HepG2 (cell line): ENCODE data around the gene KANK4. TPM values are rescaled to one million over a fixed set of nuclear protein-coding genes. Genes with fewer than 3 reads are reported as not detected.

ENCODE experiments used
- ATAC-seq: fragments of 200-7000 bp; cut with Tn5 transposase; 3 replicates; pipeline ENCODE4 v1.9.1; 2020; ENCODE audit warnings: mild to moderate bottlenecking, moderate library complexity
- BruUV-seq: library from RNA; stranded (reverse); fragments of 400-500 nt; replicated peaks from 2 replicates; lab custom pipeline; 2021; lab: Mats Ljungman, UMichigan
- CTCF ChIA-PET: fragments of 300-600 bp; formaldehyde crosslinking; extraction: SDS; loops from one replicate; lab custom pipeline; 2021; ENCODE audit warnings: low total read pairs, inconsistent platforms, low intra/inter-chr PET ratio; lab: Yijun Ruan, JAX
- POLR2A ChIA-PET: fragments of 350-600 bp; sonication (Branson Sonifier 250); formaldehyde crosslinking; loops from one replicate; lab custom pipeline; 2020; ENCODE audit warnings: antibody characterized with exemption, inconsistent platforms; lab: Yijun Ruan, JAX
- DNase-seq: peaks from one replicate; pipeline ENCODE4 v3.0.0-alpha.2; 2015; ENCODE audit warnings: low spot score
- FAIRE-seq: peaks from 3 replicates; lab custom pipeline; 2011; peaks lifted over from hg19 to GRCh38; lab: Jason Lieb, UNC
- H2AFZ ChIP-seq: one replicate; pipeline ENCODE4 v1.6.1; 2011; ENCODE audit warnings: low read length, inconsistent platforms
- H3K27ac ChIP-seq: fragments of 300-600 bp; 3 replicates; pipeline ENCODE4 v1.8.0; 2011; ENCODE audit warnings: mixed run types, mild to moderate bottlenecking, mixed read lengths, low read length, inconsistent platforms; ENCODE audit not compliant: insufficient read depth; ENCODE audit errors: extremely low read length
- H3K27me3 ChIP-seq, 2 experiments: fragments of 200-600 bp in 1 of 2; 2 replicates in 1 of 2; 3 replicates in 1 of 2; pipeline versions ENCODE4 v1.6.0 to v1.8.0; 2011; ENCODE audit warnings: low read length in 2 of 2, mild to moderate bottlenecking in 2 of 2, moderate library complexity in 2 of 2, inconsistent platforms in 1 of 2; ENCODE audit not compliant: insufficient read depth in 2 of 2, control insufficient read depth in 1 of 2
- H3K36me3 ChIP-seq, 2 experiments: fragments of 200-600 bp in 1 of 2; replicated peaks in 1 of 2; 2 replicates in 1 of 2; 3 replicates in 1 of 2; pipeline versions ENCODE4 v1.5.1 to v1.8.0; 2011; ENCODE audit warnings: low read length in 2 of 2, inconsistent platforms in 1 of 2; ENCODE audit not compliant: insufficient read depth in 2 of 2, control insufficient read depth in 1 of 2
- H3K4me1 ChIP-seq: 2 replicates; pipeline ENCODE4 v1.5.1; 2012; ENCODE audit warnings: low read length, inconsistent platforms; ENCODE audit not compliant: insufficient read depth
- H3K4me2 ChIP-seq: 2 replicates; pipeline ENCODE4 v1.6.0; 2011; ENCODE audit warnings: low read depth, low read length, inconsistent platforms
- H3K4me3 ChIP-seq, 3 experiments: fragments of 200-600 bp in 1 of 3; sonication (generic), shearing (Covaris generic) in 1 of 3; replicated peaks in 1 of 3; 2 replicates each; pipeline ENCODE4 v1.5.1; 2011 to 2016; ENCODE audit warnings: low read length in 3 of 3, inconsistent platforms in 2 of 3, low read depth in 2 of 3, mild to moderate bottlenecking in 2 of 3, control low read depth in 1 of 3, mixed read lengths in 1 of 3; ENCODE audit not compliant: insufficient read depth in 1 of 3
- H3K79me2 ChIP-seq: one replicate; pipeline ENCODE4 v1.6.1; 2011; ENCODE audit warnings: low read length, inconsistent platforms; ENCODE audit not compliant: insufficient read depth
- H3K9ac ChIP-seq: 2 replicates; pipeline ENCODE4 v1.6.0; 2011; ENCODE audit warnings: mild to moderate bottlenecking, low read depth, low read length, inconsistent platforms; ENCODE audit not compliant: insufficient read depth
- H3K9me3 ChIP-seq: 2 replicates; pipeline ENCODE4 v1.5.1; 2012; ENCODE audit warnings: mild to moderate bottlenecking, low read length
- H4K20me1 ChIP-seq: 2 replicates; pipeline ENCODE4 v1.6.0; 2011; ENCODE audit warnings: inconsistent platforms, mild to moderate bottlenecking, low read length, moderate library complexity; ENCODE audit not compliant: insufficient read depth
- ARID3A ChIP-seq: IDR thresholded peaks from 2 replicates; pipeline ENCODE4 v1.6.1; 2012; ENCODE audit warnings: low read depth, low read length, improper control_type of control experiment
- CBX5 ChIP-seq: sonication (generic); formaldehyde crosslinking; IDR thresholded peaks from 2 replicates; pipeline ENCODE4 v1.4.0; 2020; ENCODE audit warnings: missing genetic modification reagents, borderline replicate concordance
- CCDC6 ChIP-seq: sonication (generic); formaldehyde crosslinking; IDR thresholded peaks from 2 replicates; pipeline ENCODE4 v1.8.1; 2022; ENCODE audit warnings: mild to moderate bottlenecking, missing genetic modification reagents, moderate library complexity
- CERS6 ChIP-seq: sonication (generic); formaldehyde crosslinking; IDR thresholded peaks from 2 replicates; pipeline ENCODE4 v1.5.0; 2020; ENCODE audit warnings: missing genetic modification reagents
- DPF2 ChIP-seq: sonication (generic); formaldehyde crosslinking; IDR thresholded peaks from 2 replicates; pipeline ENCODE4 v1.4.0; 2020; ENCODE audit warnings: mild to moderate bottlenecking, low read depth, missing genetic modification reagents, borderline replicate concordance
- HIVEP1 ChIP-seq: sonication (generic); formaldehyde crosslinking; IDR thresholded peaks from 2 replicates; pipeline ENCODE4 v1.4.0; 2020; ENCODE audit warnings: mild to moderate bottlenecking, missing genetic modification reagents
- HOXA9 ChIP-seq: sonication (generic); formaldehyde crosslinking; IDR thresholded peaks from 2 replicates; pipeline ENCODE4 v1.8.1; 2022; ENCODE audit warnings: missing genetic modification reagents, mild to moderate bottlenecking, moderate library complexity, borderline replicate concordance
- KDM6A ChIP-seq: IDR thresholded peaks from 2 replicates; pipeline ENCODE4 v1.6.1; 2016; ENCODE audit warnings: low read depth
- KLF12 ChIP-seq: sonication (generic); formaldehyde crosslinking; IDR thresholded peaks from 2 replicates; pipeline ENCODE4 v1.4.0; 2020; ENCODE audit warnings: missing genetic modification reagents, borderline replicate concordance
- MAX ChIP-seq: IDR thresholded peaks from 2 replicates; pipeline ENCODE4 v1.6.1; 2012; ENCODE audit warnings: inconsistent platforms
- ONECUT2 ChIP-seq: sonication (generic); formaldehyde crosslinking; IDR thresholded peaks from 2 replicates; pipeline ENCODE4 v1.4.0; 2020; ENCODE audit warnings: missing genetic modification reagents
- REPIN1 ChIP-seq: sonication (generic); formaldehyde crosslinking; IDR thresholded peaks from 2 replicates; pipeline ENCODE4 v1.8.0; 2022; ENCODE audit warnings: missing genetic modification reagents, low read depth, mild to moderate bottlenecking, borderline replicate concordance
- SMC3 ChIP-seq: IDR thresholded peaks from 2 replicates; pipeline ENCODE4 v1.6.1; 2011; ENCODE audit warnings: low read length, improper control_type of control experiment
- SNAI1 ChIP-seq: sonication (generic); formaldehyde crosslinking; IDR thresholded peaks from 2 replicates; pipeline ENCODE4 v1.5.0; 2020; ENCODE audit warnings: mild to moderate bottlenecking, missing genetic modification reagents, borderline replicate concordance
- TFDP2 ChIP-seq: sonication (generic); formaldehyde crosslinking; IDR thresholded peaks from 2 replicates; pipeline ENCODE4 v1.4.0; 2020; ENCODE audit warnings: missing genetic modification reagents
- ZNF282 ChIP-seq: fragments of 450-650 bp; IDR thresholded peaks from 2 replicates; pipeline ENCODE4 v1.6.1; 2018; ENCODE audit not compliant: partially characterized antibody
- ZNF557 ChIP-seq: sonication (generic); formaldehyde crosslinking; IDR thresholded peaks from 2 replicates; pipeline ENCODE4 v1.4.0; 2020; ENCODE audit warnings: missing genetic modification reagents
- ZNF709 ChIP-seq: sonication (generic); formaldehyde crosslinking; IDR thresholded peaks from 2 replicates; pipeline ENCODE4 v1.5.0; 2020; ENCODE audit warnings: mild to moderate bottlenecking, missing genetic modification reagents
- ZNF766 ChIP-seq: sonication (generic); formaldehyde crosslinking; IDR thresholded peaks from 2 replicates; pipeline ENCODE4 v1.5.0; 2020; ENCODE audit warnings: missing genetic modification reagents, borderline replicate concordance
- ZNF879 ChIP-seq: sonication (generic); formaldehyde crosslinking; IDR thresholded peaks from 2 replicates; pipeline ENCODE4 v1.8.1; 2023; ENCODE audit warnings: missing genetic modification reagents
- ZSCAN29 ChIP-seq: sonication (generic); formaldehyde crosslinking; conservative IDR thresholded peaks from 2 replicates; pipeline ENCODE4 v1.4.0; 2020; ENCODE audit warnings: mild to moderate bottlenecking, missing genetic modification reagents
- WGBS: methylation state at CpG from one replicate; pipeline ENCODE4 v1.1.6; 2017; ENCODE audit warnings: low lambda C conversion rate; 5-methylcytosine and 5-hydroxymethylcytosine counted together
- in situ Hi-C: cut with HindIII; loops from 2 replicates; pipeline ENCODE4 v1.10.0; 2017; ENCODE audit warnings: low pct_unique_long_range_greater_than_20kb; ENCODE audit not compliant: extremely low pct_ligation_motif_present
- intact Hi-C: fragments of 100-400 bp; cut with micrococcal nuclease; formaldehyde crosslinking; loops from one replicate; pipeline ENCODE4 v1.10.0; 2022; ENCODE audit not compliant: unreplicated experiment
- polyA plus RNA-seq, 8 experiments: library from polyadenylated mRNA; depleted of rRNA in 3 of 8; stranded (reverse) in 7 of 8; unstranded in 1 of 8; fragments of >200 nt; fragmentation: Illumina TruSeq in 4 of 8; extraction: Trizol in 4 of 8; gene quantifications; 2 replicates each; pipeline versions ENCODE4 v1.2.1 to v1.2.3, GENCODE V29; 2011 to 2016; ENCODE audit warnings: low read depth in 4 of 8, missing spikeins in 1 of 8, mixed read lengths in 1 of 8; ENCODE audit not compliant: insufficient read depth in 1 of 8
- total RNA-seq, 5 experiments: library from RNA; depleted of rRNA; stranded (reverse); fragments of >200 nt; fragmentation: Illumina TruSeq; extraction: Trizol; gene quantifications; 2 replicates each; pipeline ENCODE4 v1.2.3, GENCODE V29; 2016; ENCODE audit warnings: low read depth in 1 of 5

KANK4 gene
- total and polyA plus RNA-seq, 2 of the 13 experiments (the other 11 are each of a cell fraction or from before 2014, with no cell fraction given): 16.1 to 25.7 TPM

GRCh38 chr1:62237950-62238374 lies 81.3 kb downstream of the KANK4 start:
- ChIA-PET CTCF (no interaction called here), POLR2A (interaction anchor here (0.6 to 1.0 kb wide), 3 partner anchors 8 to 10 kb away, joined by 3 read pairs; no protein-coding TSS in a partner anchor)
- Histone ChIP-seq H3K4me2 (peak overlapping the region; percentile 55), H3K79me2 (no peaks in the 10 kb centered on the region), H2AFZ (no peak overlapping the region), H4K20me1 (no peaks in the 10 kb centered on the region), H3K27ac (peak overlapping the region; percentile 86), H3K4me3 (no peak overlapping the region), H3K27me3 (no peaks in the 10 kb centered on the region), H3K9me3 (no peaks in the 10 kb centered on the region), H3K4me1 (peaks cover 83% of the 10 kb centered on the region), H3K9ac (peak overlapping the region; percentile 36; the same call in 1 of the 2 replicates), H3K36me3 (no peaks in the 10 kb centered on the region)
- peak; percentile 98 for DNase-seq
- peak; percentile 70 for FAIRE-seq
- intact Hi-C loops: no loop called here
- ATAC-seq: peak; percentile 84
- BruUV-seq: no TSS peak
- 6% methylated on average over 8 of the region's 8 CpGs for WGBS
- in situ Hi-C loops: no loop called here
- peak; percentile 73; the same call in 1 of the 2 replicates for TF ChIP-seq KLF12 (CRISPR knock-in tag)
- TF ChIP-seq SMC3: 0 out of 2 replicates have a peak, but pooled peaks have one; percentile 14
- 0 out of 2 replicates have a peak, but pooled peaks have one; percentile 62 for TF ChIP-seq ZNF709
- peak; percentile 82; the same call in 1 of the 2 replicates for TF ChIP-seq ZSCAN29 (CRISPR knock-in tag)
- no peak for TF ChIP-seq CERS6 (CRISPR knock-in tag)
- peak; percentile 41; the same call in 1 of the 2 replicates for TF ChIP-seq ARID3A
- TF ChIP-seq CBX5 (CRISPR knock-in tag): no peak
- TF ChIP-seq KDM6A: peak; percentile 92
- TF ChIP-seq CCDC6: no peak
- no peak for TF ChIP-seq SNAI1 (CRISPR knock-in tag)
- TF ChIP-seq DPF2 (CRISPR knock-in tag): peak; percentile 94
- TF ChIP-seq ZNF879: no peak
- TF ChIP-seq REPIN1: peak; percentile 51; the same call in 1 of the 2 replicates
- no peak; the same call in 1 of the 2 replicates for TF ChIP-seq ZNF557 (CRISPR knock-in tag)
- peak; percentile 47; the same call in 1 of the 2 replicates for TF ChIP-seq ONECUT2 (CRISPR knock-in tag)
- TF ChIP-seq ZNF282: no peak
- TF ChIP-seq HIVEP1 (CRISPR knock-in tag): no peak
- peak; percentile 65 for TF ChIP-seq MAX
- TF ChIP-seq ZNF766 (CRISPR knock-in tag): no peak
- TF ChIP-seq HOXA9 (CRISPR knock-in tag): no peak
- no peak for TF ChIP-seq TFDP2 (CRISPR knock-in tag)
